IMR-90 (cell line): ENCODE data around the gene CTBP2. TPM values are rescaled to one million over a fixed set of nuclear protein-coding genes. Genes with fewer than 3 reads are reported as not detected.

Source experiments
- ATAC-seq: fragments of 200-7000 bp; cut with Tn5 transposase; 2 replicates; pipeline ENCODE4 v1.9.1; 2020; ENCODE audit warnings: low read depth, mild to moderate bottlenecking, moderate library complexity
- BruUV-seq: library from RNA; stranded (reverse); fragments of 400-500 nt; replicated peaks from 2 replicates; lab custom pipeline; 2021; lab: Mats Ljungman, UMichigan
- CTCF ChIA-PET: fragments of 300-600 bp; formaldehyde crosslinking; extraction: SDS; loops from one replicate; lab custom pipeline; 2021; ENCODE audit warnings: antibody characterized with exemption; lab: Yijun Ruan, JAX
- POLR2A ChIA-PET: fragments of 300-600 bp; sonication (Branson Sonifier 250); formaldehyde crosslinking; loops from one replicate; lab custom pipeline; 2022; ENCODE audit warnings: antibody characterized with exemption; ENCODE audit not compliant: unreplicated experiment; lab: Charles Lee
- DNase-seq: peaks from one replicate; pipeline ENCODE4 v3.0.0; 2013
- H2AFZ ChIP-seq: replicated peaks from 2 replicates; pipeline ENCODE3; 2013; ENCODE audit warnings: low read length, mild to moderate bottlenecking; ENCODE audit not compliant: poor library complexity
- H2AK5ac ChIP-seq: 2 replicates; pipeline ENCODE4 v1.6.1; 2013; ENCODE audit warnings: low read depth, low read length, inconsistent platforms
- H2AK9ac ChIP-seq: replicated peaks from 2 replicates; pipeline ENCODE3; 2013; ENCODE audit warnings: mild to moderate bottlenecking, low read depth, low read length, moderate library complexity; ENCODE audit not compliant: poor library complexity
- H2BK120ac ChIP-seq: 2 replicates; pipeline ENCODE4 v1.6.1; 2013; ENCODE audit warnings: low read depth, low read length, inconsistent platforms
- H2BK15ac ChIP-seq: 3 replicates; pipeline ENCODE4 v1.6.1; 2013; ENCODE audit warnings: low read depth, low read length, inconsistent platforms
- H2BK20ac ChIP-seq: 2 replicates; pipeline ENCODE4 v1.6.1; 2013; ENCODE audit warnings: low read depth, mild to moderate bottlenecking, inconsistent platforms, low read length, moderate library complexity
- H2BK5ac ChIP-seq: 2 replicates; pipeline ENCODE4 v1.6.1; 2013; ENCODE audit warnings: mild to moderate bottlenecking, low read depth, low read length, inconsistent platforms; ENCODE audit not compliant: poor library complexity, severe bottlenecking
- H3K14ac ChIP-seq: replicated peaks from 2 replicates; pipeline ENCODE4 v1.6.1; 2013; ENCODE audit warnings: low read depth, low read length, inconsistent platforms
- H3K18ac ChIP-seq: 2 replicates; pipeline ENCODE4 v1.6.1; 2013; ENCODE audit warnings: low read depth, low read length, control low read depth
- H3K23ac ChIP-seq: 2 replicates; pipeline ENCODE4 v1.6.1; 2013; ENCODE audit warnings: low read depth, low read length, inconsistent platforms
- H3K27ac ChIP-seq: 2 replicates; pipeline ENCODE4 v1.5.1; 2013; ENCODE audit warnings: mild to moderate bottlenecking, control low read depth, low read length; ENCODE audit not compliant: insufficient read depth
- H3K27me3 ChIP-seq: 2 replicates; pipeline ENCODE4 v1.6.1; 2013; ENCODE audit warnings: low read length; ENCODE audit not compliant: control insufficient read depth, insufficient read depth
- H3K36me3 ChIP-seq: 2 replicates; pipeline ENCODE4 v1.6.1; 2013; ENCODE audit warnings: low read length, mixed read lengths; ENCODE audit not compliant: control insufficient read depth, insufficient read depth
- H3K4ac ChIP-seq: 2 replicates; pipeline ENCODE4 v1.6.1; 2013; ENCODE audit warnings: low read depth, low read length, inconsistent platforms
- H3K4me1 ChIP-seq: 2 replicates; pipeline ENCODE4 v1.6.1; 2013; ENCODE audit warnings: low read length, mixed read lengths; ENCODE audit not compliant: control insufficient read depth, insufficient read depth
- H3K4me2 ChIP-seq: 2 replicates; pipeline ENCODE4 v1.6.1; 2013; ENCODE audit warnings: low read depth, mild to moderate bottlenecking, control low read depth, low read length, moderate library complexity
- H3K4me3 ChIP-seq: 2 replicates; pipeline ENCODE4 v1.5.1; 2013; ENCODE audit warnings: low read depth, mild to moderate bottlenecking, control low read depth, low read length, moderate library complexity; ENCODE audit not compliant: insufficient read depth
- H3K56ac ChIP-seq: 2 replicates; pipeline ENCODE4 v1.6.1; 2013; ENCODE audit warnings: low read length, inconsistent platforms; ENCODE audit not compliant: insufficient read depth; ENCODE audit errors: extremely low read depth
- H3K79me1 ChIP-seq, 2 experiments: 2 replicates each; pipeline ENCODE4 v1.6.1; 2013; ENCODE audit warnings: low read length in 2 of 2, inconsistent platforms in 1 of 2, low read depth in 1 of 2
- H3K9ac ChIP-seq: 2 replicates; pipeline ENCODE4 v1.6.1; 2013; ENCODE audit warnings: low read depth, low read length, control low read depth
- H3K9me1 ChIP-seq: 2 replicates; pipeline ENCODE4 v1.6.1; 2013; ENCODE audit warnings: low read length, inconsistent platforms; ENCODE audit not compliant: insufficient read depth
- H3K9me3 ChIP-seq: 2 replicates; pipeline ENCODE4 v1.6.1; 2013; ENCODE audit warnings: low read length; ENCODE audit not compliant: control insufficient read depth, insufficient read depth
- H4K20me1 ChIP-seq: 2 replicates; pipeline ENCODE4 v1.6.1; 2013; ENCODE audit warnings: low read length, inconsistent platforms; ENCODE audit not compliant: insufficient read depth
- H4K5ac ChIP-seq: 2 replicates; pipeline ENCODE4 v1.6.1; 2013; ENCODE audit warnings: mild to moderate bottlenecking, low read depth, low read length, control low read depth
- H4K8ac ChIP-seq, 2 experiments: 2 replicates each; pipeline ENCODE4 v1.6.1; 2013; ENCODE audit warnings: low read depth in 2 of 2, low read length in 2 of 2, control low read depth in 1 of 2, inconsistent platforms in 1 of 2
- H4K91ac ChIP-seq: 2 replicates; pipeline ENCODE4 v1.6.1; 2013; ENCODE audit warnings: low read depth, low read length, inconsistent platforms; ENCODE audit not compliant: insufficient read depth
- BHLHE40 ChIP-seq: fragments of 150-350 bp; IDR thresholded peaks from 2 replicates; pipeline ENCODE4 v1.6.1; 2016; ENCODE audit warnings: mild to moderate bottlenecking, low read depth, low read length
- CEBPB ChIP-seq: IDR thresholded peaks from 2 replicates; pipeline ENCODE4 v1.6.1; 2012; ENCODE audit warnings: low read depth, low read length, improper control_type of control experiment
- CHD1 ChIP-seq: IDR thresholded peaks from 2 replicates; pipeline ENCODE4 v1.6.1; 2012; ENCODE audit warnings: low read depth, low read length, improper control_type of control experiment
- CTCF ChIP-seq: conservative IDR thresholded peaks from 2 replicates; pipeline ENCODE4 v1.5.1; 2012; ENCODE audit warnings: mild to moderate bottlenecking, low read depth, low read length, improper control_type of control experiment
- ELK1 ChIP-seq: fragments of 150-350 bp; IDR thresholded peaks from 2 replicates; pipeline ENCODE4 v1.6.1; 2016; ENCODE audit warnings: low read depth, mild to moderate bottlenecking, low read length, moderate library complexity, borderline replicate concordance
- FOS ChIP-seq: fragments of 150-350 bp; IDR thresholded peaks from 2 replicates; pipeline ENCODE4 v1.6.1; 2016; ENCODE audit warnings: low read depth, low read length
- MAFK ChIP-seq: IDR thresholded peaks from 2 replicates; pipeline ENCODE4 v1.6.1; 2012; ENCODE audit warnings: low read depth, low read length, improper control_type of control experiment
- MAZ ChIP-seq: IDR thresholded peaks from 2 replicates; pipeline ENCODE4 v1.6.1; 2012; ENCODE audit warnings: low read depth, mild to moderate bottlenecking, low read length, improper control_type of control experiment, moderate library complexity, borderline replicate concordance
- MXI1 ChIP-seq: IDR thresholded peaks from 2 replicates; pipeline ENCODE4 v1.6.1; 2012; ENCODE audit warnings: low read depth, mild to moderate bottlenecking, low read length, moderate library complexity, borderline replicate concordance
- NFE2L2 ChIP-seq: fragments of 150-350 bp; IDR thresholded peaks from 2 replicates; pipeline ENCODE4 v1.6.1; 2016; ENCODE audit warnings: low read depth, mild to moderate bottlenecking, low read length
- POLR2A ChIP-seq: IDR thresholded peaks from 2 replicates; pipeline ENCODE4 v1.6.1; 2012; ENCODE audit warnings: mild to moderate bottlenecking, low read depth, low read length
- RAD21 ChIP-seq: IDR thresholded peaks from 2 replicates; pipeline ENCODE4 v1.6.1; 2012; ENCODE audit warnings: low read length, improper control_type of control experiment
- RCOR1 ChIP-seq: IDR thresholded peaks from 2 replicates; pipeline ENCODE4 v1.6.1; 2012; ENCODE audit warnings: mild to moderate bottlenecking, low read length, improper control_type of control experiment; ENCODE audit not compliant: insufficient replicate concordance
- RFX5 ChIP-seq: IDR thresholded peaks from 2 replicates; pipeline ENCODE4 v1.8.0; 2012; ENCODE audit warnings: low read depth, mild to moderate bottlenecking, low read length, moderate library complexity
- SMC3 ChIP-seq: fragments of 150-350 bp; IDR thresholded peaks from 2 replicates; pipeline ENCODE4 v1.6.1; 2016; ENCODE audit warnings: low read depth, mild to moderate bottlenecking, antibody characterized with exemption, low read length, moderate library complexity
- USF2 ChIP-seq: fragments of 150-350 bp; IDR thresholded peaks from 2 replicates; pipeline ENCODE4 v1.6.1; 2017; ENCODE audit warnings: mild to moderate bottlenecking, antibody characterized with exemption, low read length, low read depth
- WGBS, 2 experiments: methylation state at CpG; one replicate each; pipeline versions ENCODE4 v1.1.5 to v1.1.7; 2013; ENCODE audit warnings: missing lambda C conversion rate in 2 of 2; ENCODE audit not compliant: insufficient read length in 1 of 2; ENCODE audit errors: extremely low coverage in 2 of 2; 5-methylcytosine and 5-hydroxymethylcytosine counted together
- dilution Hi-C: fragments of 300-500 bp; cut with HindIII; formaldehyde crosslinking; loops from one replicate; pipeline ENCODE4 v1.14.3; 2018; ENCODE audit warnings: low sequenced_read_pairs; ENCODE audit not compliant: unreplicated experiment
- in situ Hi-C: fragments of 300-500 bp; cut with MboI; formaldehyde crosslinking; loops from 3 replicates; pipeline ENCODE4 v1.14.3; 2019; ENCODE audit warnings: low sequenced_read_pairs, inconsistent platforms, mixed read lengths
- intact Hi-C: fragments of 100-400 bp; cut with micrococcal nuclease; formaldehyde crosslinking; loops from 2 replicates; pipeline ENCODE4 v1.10.0; 2022
- polyA plus RNA-seq, 3 experiments: library from polyadenylated mRNA; depleted of rRNA; stranded (reverse); fragments of >200 nt; gene quantifications; 2 replicates each; pipeline ENCODE4 v1.2.3, GENCODE V29; 2012; ENCODE audit warnings: low replicate concordance in 1 of 3
- total RNA-seq: library from RNA; depleted of rRNA; stranded (reverse); fragments of >200 nt; gene quantifications from 2 replicates; pipeline ENCODE4 v1.2.3, GENCODE V29; 2012

Gene CTBP2
- total and polyA plus RNA-seq, 2 of the 4 experiments (the other 2 are of a cell fraction) = 81.0 to 86.6 TPM

- H2AFZ ChIP-seq = no peak overlapping the region
- CTCF ChIA-PET = no interaction called here
Observed at GRCh38 chr10:125052146-125052545, 108.2 kb downstream of the CTBP2 start.

More at GRCh38 chr10:125052146-125052545, 108.2 kb downstream of the CTBP2 start:
- H2AK9ac ChIP-seq = no peak overlapping the region
- no peak overlapping the region for H2BK15ac ChIP-seq
- H3K9me1 ChIP-seq = peaks cover 17% of the 10 kb centered on the region
- TF ChIP-seq POLR2A (no peak), SMC3 (no peak), ELK1 (no peak), CTCF (no peak), BHLHE40 (no peak), MXI1 (no peak), RCOR1 (no peak), MAFK (no peak), RFX5 (no peak), MAZ (no peak), CHD1 (no peak), CEBPB (no peak), RAD21 (no peak), USF2 (no peak), NFE2L2 (no peak), FOS (no peak)
- no peaks in the 10 kb centered on the region for H3K27me3 ChIP-seq
- H3K27ac ChIP-seq = no peak overlapping the region
- no peak overlapping the region for H2BK20ac ChIP-seq
- no CpG with 5 or more reads among the region's 8 CpGs for WGBS, 2 experiments
- no peak overlapping the region for H3K4ac ChIP-seq
- no peak overlapping the region for H3K4me2 ChIP-seq
- H2AK5ac ChIP-seq = no peak overlapping the region
- intact Hi-C loops (no loop called here), in situ Hi-C loops (loop anchor here (10.0 kb wide), 1 partner anchor 103 kb away; no protein-coding TSS in a partner anchor), dilution Hi-C loops (no loop called here)
- H3K14ac ChIP-seq = no peak overlapping the region
- no peak overlapping the region for H4K8ac ChIP-seq
- no peak overlapping the region for H3K23ac ChIP-seq
- H3K4me1 ChIP-seq = peaks cover 24% of the 10 kb centered on the region
- peaks cover 2% of the 10 kb centered on the region; the same call in 1 of the 2 replicates for H3K36me3 ChIP-seq
- POLR2A ChIA-PET = no interaction called here
- H2BK120ac ChIP-seq = no peak overlapping the region
- H3K9ac ChIP-seq = no peak overlapping the region
- no peak overlapping the region for H4K91ac ChIP-seq
- peaks cover 78% of the 10 kb centered on the region for H4K20me1 ChIP-seq
- H3K4me3 ChIP-seq = no peak overlapping the region
- H3K18ac ChIP-seq = no peak overlapping the region
- ATAC-seq (no peak), DNase-seq (no peak)
- H4K5ac ChIP-seq = no peak overlapping the region
- peaks cover 39 to 95% of the 10 kb centered on the region in 2 experiments for H3K79me1 ChIP-seq
- H3K9me3 ChIP-seq = no peaks in the 10 kb centered on the region
- no TSS peak for BruUV-seq
- no peak overlapping the region for H3K56ac ChIP-seq
- H2BK5ac ChIP-seq = no peak overlapping the region
